Sigmoid colon (tissue), 7 donors: ENCODE results near the gene AKT1S1. TPM values are rescaled to one million over a fixed set of nuclear protein-coding genes. Genes with fewer than 3 reads are reported as not detected.
A peak's percentile ranks its signal among the peaks of the same experiment; 100 is the strongest.

Experiments used
- DNase-seq: peaks from one replicate; pipeline ENCODE4 v3.0.0-alpha.2; 2019
- H3K27ac ChIP-seq, 4 donors: fragments of 200-600 bp; sonication (generic); one replicate each; pipeline ENCODE4 v1.5.1; 2016 to 2019; ENCODE audit warnings: mild to moderate bottlenecking in 1 of 4
- H3K27me3 ChIP-seq, 3 donors: fragments of 200-600 bp; sonication (generic); one replicate each; pipeline ENCODE4 v1.5.1; 2019; ENCODE audit warnings: mild to moderate bottlenecking in 1 of 3
- H3K36me3 ChIP-seq, 4 donors: fragments of 200-600 bp; sonication (generic); one replicate each; pipeline ENCODE4 v1.5.1; 2016 to 2019
- H3K4me1 ChIP-seq, 4 donors: fragments of 200-600 bp; sonication (generic); one replicate each; pipeline ENCODE4 v1.5.1; 2017 to 2019
- H3K4me3 ChIP-seq, 4 donors: fragments of 200-600 bp; sonication (generic); one replicate each; pipeline ENCODE4 v1.5.1; 2017 to 2019; ENCODE audit warnings: mild to moderate bottlenecking in 2 of 4, moderate library complexity in 1 of 4
- H3K9me3 ChIP-seq, 4 donors: fragments of 200-600 bp in 3 of 4; sonication (generic) in 3 of 4; one replicate each; pipeline versions ENCODE4 v1.5.1 to v1.6.1; 2013 to 2019
- CTCF ChIP-seq, 4 experiments: fragments of 450-650 bp in 3 of 4; fragments of 200-600 bp in 1 of 4; IDR thresholded peaks; one replicate each; pipeline ENCODE4 v1.5.1; 2016 to 2019; ENCODE audit warnings: antibody characterized with exemption in 4 of 4, mild to moderate bottlenecking in 3 of 4, moderate library complexity in 2 of 4
- EP300 ChIP-seq, 4 donors: sonication (generic); formaldehyde crosslinking; IDR thresholded peaks; one replicate each; pipeline ENCODE4 v1.6.1; 2017; ENCODE audit warnings: antibody characterized with exemption in 4 of 4
- POLR2A ChIP-seq, 2 donors: fragments of 450-650 bp; IDR thresholded peaks; one replicate each; pipeline ENCODE4 v1.6.1; 2016; ENCODE audit warnings: antibody characterized with exemption in 2 of 2, mild to moderate bottlenecking in 2 of 2, moderate library complexity in 2 of 2
- POLR2AphosphoS5 ChIP-seq, 4 donors: sonication (generic); formaldehyde crosslinking; IDR thresholded peaks; one replicate each; pipeline ENCODE4 v1.6.1; 2017; ENCODE audit warnings: antibody characterized with exemption in 4 of 4
- WGBS, 2 donors: extraction: QIAGEN DNeasy Blood & Tissue Kit; methylation state at CpG; one replicate each; pipeline ENCODE4 v1.1.7; 2013; 5-methylcytosine and 5-hydroxymethylcytosine counted together
- intact Hi-C: fragments of 100-400 bp; cut with DNase I; formaldehyde crosslinking; loops from one replicate; pipeline ENCODE4 v1.15.1; 2023
- polyA plus RNA-seq, 3 donors: library from polyadenylated mRNA; stranded (reverse); fragments of 200-250 nt; gene quantifications; one replicate each; pipeline ENCODE4 v1.2.3, GENCODE V29; 2013
- total RNA-seq, 4 donors: library from RNA; depleted of rRNA; stranded (reverse); fragments of >200 nt; gene quantifications; one replicate each; pipeline ENCODE4 v1.1.0, GENCODE V29; 2016
- donor health status: healthy with polysubstance abuse.
- donor health status: Bipolar disorder and iron deficiency.
- donor health status: healthy.

The AKT1S1 gene
- total and polyA plus RNA-seq, 7 donors, result 13.6 to 55.9 (median 16.1) TPM

GRCh38 chr19:49849433-49850220, 27.5 kb downstream of the AKT1S1 start:
- H3K36me3 ChIP-seq, result peaks cover 0 to 4% (median 2%) of the 10 kb centered on the region in 4 donors
- peak overlapping the region; percentile 76 to 100 (median 95) for H3K4me3 ChIP-seq
- intact Hi-C loops, result loop anchor here (2.0 kb wide), 1 partner anchor 31 kb away; the partner anchor contains the start of gene MED25
- TF ChIP-seq CTCF (IDR thresholded peaks at IDR 0.05), result no peak
- no peaks in the 10 kb centered on the region for H3K27me3 ChIP-seq
- WGBS, 2 donors, result 87 to 92% methylated on average over 15 of the region's 15 CpGs
- H3K9me3 ChIP-seq, result no peaks in the 10 kb centered on the region
- no peak for DNase-seq
- H3K4me1 ChIP-seq, result peaks cover 0 to 38% (median 33%) of the 10 kb centered on the region in 4 donors
- H3K27ac ChIP-seq, result peak overlapping the region; percentile 99 to 100 (median 100)

- Histone ChIP-seq H3K27ac (no peak overlapping the region), H3K9me3 (no peaks in the 10 kb centered on the region), H3K36me3 (no peaks in the 10 kb centered on the region), H3K4me3 (no peak overlapping the region), H3K4me1 (peaks cover 0 to 31% (median 27%) of the 10 kb centered on the region in 4 donors), H3K27me3 (no peaks in the 10 kb centered on the region)
- 86% methylated on average over 3 of the region's 3 CpGs for WGBS, 2 donors
- TF ChIP-seq EP300 (IDR thresholded peaks at IDR 0.05), result no peak
- TF ChIP-seq POLR2AphosphoS5 (IDR thresholded peaks at IDR 0.05), result no peak
- no peak for TF ChIP-seq CTCF (IDR thresholded peaks at IDR 0.05)
- no peak for TF ChIP-seq POLR2A (IDR thresholded peaks at IDR 0.05)
- DNase-seq, result no peak
- intact Hi-C loops, result no loop called here
Measured at GRCh38 chr19:49848938-49849337, 28.2 kb downstream of the AKT1S1 start.

- Histone ChIP-seq H3K9me3 (no peaks in the 10 kb centered on the region), H3K27ac (no peak overlapping the region), H3K36me3 (no peaks in the 10 kb centered on the region), H3K4me3 (no peak overlapping the region), H3K27me3 (no peaks in the 10 kb centered on the region), H3K4me1 (peaks cover 0 to 22% (median 18%) of the 10 kb centered on the region in 4 donors)
- TF ChIP-seq CTCF (IDR thresholded peaks at IDR 0.05) (no peak), POLR2AphosphoS5 (IDR thresholded peaks at IDR 0.05) (no peak), POLR2A (IDR thresholded peaks at IDR 0.05) (no peak), EP300 (IDR thresholded peaks at IDR 0.05) (no peak)
- WGBS, 2 donors, result 82 to 86% methylated on average over 10 of the region's 10 CpGs
- intact Hi-C loops, result no loop called here
- DNase-seq, result no peak
Measured at GRCh38 chr19:49847731-49848696, 29.1 kb downstream of the AKT1S1 start.

GRCh38 chr19:49846408-49846807, 30.7 kb downstream of the AKT1S1 start:
- TF ChIP-seq CTCF (IDR thresholded peaks at IDR 0.05) (no peak), POLR2A (IDR thresholded peaks at IDR 0.05) (no peak), EP300 (IDR thresholded peaks at IDR 0.05) (no peak), POLR2AphosphoS5 (IDR thresholded peaks at IDR 0.05) (no peak)
- no peaks in the 10 kb centered on the region for H3K9me3 ChIP-seq
- no peaks in the 10 kb centered on the region for H3K36me3 ChIP-seq
- H3K4me1 ChIP-seq, result peaks cover 0 to 9% (median 6%) of the 10 kb centered on the region in 4 donors
- intact Hi-C loops, result no loop called here
- H3K27me3 ChIP-seq, result no peaks in the 10 kb centered on the region
- WGBS, 2 donors, result 58 to 82% methylated on average over 5 of the region's 5 CpGs
- no peak overlapping the region for H3K4me3 ChIP-seq
- H3K27ac ChIP-seq, result no peak overlapping the region
- DNase-seq, result no peak
